H9 (cell line): Measurements from ENCODE around the gene IL1RAPL2. TPM values are rescaled to one million over a fixed set of nuclear protein-coding genes. Genes with fewer than 3 reads are reported as not detected.

ENCODE experiments used
- DNase-seq: peaks from one replicate; pipeline ENCODE4 v3.0.0-alpha.2; 2017
- H2AFZ ChIP-seq: one replicate; pipeline ENCODE4 v1.6.1; 2013; ENCODE audit warnings: mild to moderate bottlenecking, low read length, control low read depth, moderate library complexity
- H2AK5ac ChIP-seq: 2 replicates; pipeline ENCODE4 v1.6.1; 2013; ENCODE audit warnings: low read length, control low read depth, mixed read lengths; ENCODE audit not compliant: insufficient read length
- H2BK120ac ChIP-seq: one replicate; pipeline ENCODE4 v1.6.1; 2013; ENCODE audit warnings: low read depth, mild to moderate bottlenecking, low read length, control low read depth, inconsistent platforms; ENCODE audit not compliant: poor library complexity, severe bottlenecking
- H2BK12ac ChIP-seq: 2 replicates; pipeline ENCODE4 v1.6.1; 2013; ENCODE audit warnings: low read length, control low read depth, mixed read lengths, low read depth; ENCODE audit not compliant: insufficient read length
- H2BK15ac ChIP-seq: 2 replicates; pipeline ENCODE4 v1.6.1; 2013; ENCODE audit warnings: low read depth, low read length, control low read depth
- H2BK20ac ChIP-seq: one replicate; pipeline ENCODE4 v1.6.1; 2013; ENCODE audit warnings: low read depth, mild to moderate bottlenecking, low read length, control low read depth, inconsistent platforms; ENCODE audit not compliant: poor library complexity, severe bottlenecking
- H2BK5ac ChIP-seq: 2 replicates; pipeline ENCODE4 v1.6.1; 2013; ENCODE audit warnings: low read length, control low read depth, mixed read lengths; ENCODE audit not compliant: insufficient read length
- H3K14ac ChIP-seq: 2 replicates; pipeline ENCODE4 v1.6.1; 2013; ENCODE audit warnings: low read length, control low read depth; ENCODE audit not compliant: insufficient read depth
- H3K18ac ChIP-seq: 2 replicates; pipeline ENCODE4 v1.6.1; 2013; ENCODE audit warnings: low read depth, mild to moderate bottlenecking, mixed read lengths, low read length, control low read depth; ENCODE audit not compliant: insufficient read length
- H3K23ac ChIP-seq: 2 replicates; pipeline ENCODE4 v1.6.1; 2013; ENCODE audit warnings: low read length, control low read depth, mixed read lengths, low read depth; ENCODE audit not compliant: insufficient read length
- H3K23me2 ChIP-seq: 2 replicates; pipeline ENCODE4 v1.6.1; 2013; ENCODE audit warnings: low read depth, mild to moderate bottlenecking, mixed read lengths, low read length, control low read depth; ENCODE audit not compliant: insufficient read length, poor library complexity, severe bottlenecking
- H3K27ac ChIP-seq: 2 replicates; pipeline ENCODE4 v1.5.1; 2013; ENCODE audit warnings: low read length, control low read depth, mixed read lengths, low read depth; ENCODE audit not compliant: insufficient read length
- H3K27me3 ChIP-seq: 2 replicates; pipeline ENCODE4 v1.6.1; 2013; ENCODE audit warnings: low read length, control low read depth, inconsistent platforms; ENCODE audit not compliant: insufficient read depth
- H3K4ac ChIP-seq: 2 replicates; pipeline ENCODE4 v1.6.1; 2013; ENCODE audit warnings: low read depth, mild to moderate bottlenecking, control low read depth, inconsistent platforms, low read length, moderate library complexity
- H3K4me1 ChIP-seq: 2 replicates; pipeline ENCODE4 v1.6.1; 2013; ENCODE audit warnings: low read length, control low read depth, inconsistent platforms; ENCODE audit not compliant: insufficient read depth
- H3K4me2 ChIP-seq: 2 replicates; pipeline ENCODE4 v1.6.1; 2013; ENCODE audit warnings: low read length, control low read depth, mixed read lengths; ENCODE audit not compliant: insufficient read length, insufficient read depth
- H3K56ac ChIP-seq: 2 replicates; pipeline ENCODE4 v1.6.1; 2013; ENCODE audit warnings: low read depth, mild to moderate bottlenecking, mixed read lengths, low read length, control low read depth; ENCODE audit not compliant: insufficient read length
- H3K79me1 ChIP-seq: 2 replicates; pipeline ENCODE4 v1.6.1; 2013; ENCODE audit warnings: low read depth, mild to moderate bottlenecking, moderate library complexity, low read length, control low read depth, inconsistent platforms; ENCODE audit not compliant: insufficient read depth, poor library complexity, severe bottlenecking
- H3K79me2 ChIP-seq: 2 replicates; pipeline ENCODE4 v1.6.1; 2013; ENCODE audit warnings: low read length, control low read depth, inconsistent platforms; ENCODE audit not compliant: insufficient read depth
- H3K9ac ChIP-seq: 2 replicates; pipeline ENCODE4 v1.6.1; 2013; ENCODE audit warnings: low read length, control low read depth, mixed read lengths; ENCODE audit not compliant: insufficient read length; ENCODE audit errors: extremely low read depth
- H3K9me3 ChIP-seq: one replicate; pipeline ENCODE4 v1.6.1; 2013; ENCODE audit warnings: low read depth, low read length, inconsistent platforms; ENCODE audit not compliant: control insufficient read depth
- H3T11ph ChIP-seq: one replicate; pipeline ENCODE4 v1.6.1; 2013; ENCODE audit warnings: mild to moderate bottlenecking, low read length, control low read depth, inconsistent platforms
- H4K20me1 ChIP-seq: one replicate; pipeline ENCODE4 v1.6.1; 2013; ENCODE audit not compliant: control insufficient read depth, insufficient read length, insufficient read depth
- H4K5ac ChIP-seq: 2 replicates; pipeline ENCODE4 v1.6.1; 2013; ENCODE audit warnings: low read depth, mild to moderate bottlenecking, mixed read lengths, low read length, control low read depth; ENCODE audit not compliant: insufficient read length
- H4K8ac ChIP-seq: replicated peaks from 2 replicates; pipeline ENCODE4 v1.6.1; 2013; ENCODE audit warnings: low read length, control low read depth, mixed read lengths, low read depth; ENCODE audit not compliant: insufficient read length
- H4K91ac ChIP-seq: 2 replicates; pipeline ENCODE4 v1.6.1; 2013; ENCODE audit warnings: low read depth, mild to moderate bottlenecking, moderate library complexity, mixed read lengths, low read length, control low read depth; ENCODE audit not compliant: insufficient read length
- H3K27ac Mint-ChIP-seq, 3 experiments: 2 replicates in 2 of 3; 3 replicates in 1 of 3; pipeline ENCODE4 v1.8.0; 2020 to 2021; ENCODE audit warnings: mixed read lengths in 3 of 3, mild to moderate bottlenecking in 1 of 3, moderate library complexity in 1 of 3
- H3K27me3 Mint-ChIP-seq: 2 replicates; pipeline ENCODE4 v1.8.0; 2021; ENCODE audit warnings: low read depth, mild to moderate bottlenecking, moderate library complexity, mixed read lengths
- H3K36me3 Mint-ChIP-seq, 3 experiments: 2 replicates in 2 of 3; 3 replicates in 1 of 3; pipeline ENCODE4 v1.8.0; 2020 to 2021; ENCODE audit warnings: low read depth in 3 of 3, mixed read lengths in 3 of 3; ENCODE audit not compliant: insufficient read depth in 1 of 3
- H3K4me1 Mint-ChIP-seq, 2 experiments: 2 replicates each; pipeline ENCODE4 v1.8.0; 2020; ENCODE audit warnings: mixed read lengths in 2 of 2
- H3K4me3 Mint-ChIP-seq, 2 experiments: 2 replicates in 1 of 2; 3 replicates in 1 of 2; pipeline ENCODE4 v1.8.0; 2020 to 2021; ENCODE audit warnings: mild to moderate bottlenecking in 2 of 2, mixed read lengths in 2 of 2, moderate library complexity in 1 of 2
- H3K9me3 Mint-ChIP-seq, 2 experiments: 2 replicates in 1 of 2; 3 replicates in 1 of 2; pipeline ENCODE4 v1.8.0; 2020; ENCODE audit warnings: mild to moderate bottlenecking in 2 of 2, mixed read lengths in 2 of 2, moderate library complexity in 1 of 2
- WGBS: extraction: QIAGEN DNeasy Blood & Tissue Kit; methylation state at CpG from one replicate; pipeline ENCODE4 v1.1.7; 2013; ENCODE audit warnings: missing lambda C conversion rate, low lambda C conversion rate, mixed read lengths; ENCODE audit not compliant: insufficient read length; ENCODE audit errors: extremely low coverage; 5-methylcytosine and 5-hydroxymethylcytosine counted together
- total RNA-seq: library from RNA; stranded (reverse); gene quantifications from 2 replicates; pipeline ENCODE4 v1.2.1, GENCODE V29; 2021
- TF ChIP-seq, protein P1 (sequence below): fragments of 200-600 bp; sonication (generic); conservative IDR thresholded peaks from 3 replicates; pipeline ENCODE4 v1.8.0; 2021; ENCODE audit warnings: antibody characterized with exemption, mild to moderate bottlenecking

IL1RAPL2 gene
- total RNA-seq, 1 experiment from 2014 or later, result not detected

DNA sequence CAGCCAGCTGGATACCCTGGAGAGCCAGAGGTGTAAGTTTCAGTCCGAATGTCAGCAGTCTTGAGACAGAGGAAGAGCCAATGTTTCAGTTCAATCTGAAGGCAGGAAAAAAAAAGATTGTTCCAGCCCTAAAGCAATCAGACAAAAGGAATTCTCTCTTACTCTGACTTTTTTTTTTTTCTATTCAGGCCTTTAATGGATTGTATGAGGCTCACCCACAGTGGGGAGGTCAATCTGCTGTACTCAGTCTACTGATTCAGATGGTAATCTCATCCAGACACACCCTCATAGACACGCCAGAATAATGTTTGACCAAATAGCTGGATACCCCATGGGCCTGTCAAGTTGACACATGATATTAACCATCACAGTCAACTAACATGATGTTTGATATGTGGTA, 602.6 kb downstream of the IL1RAPL2 start:
- Histone ChIP-seq H3K23me2 (no peaks in the 10 kb centered on the region), H3K4me2 (no peak overlapping the region), H3K79me2 (no peaks in the 10 kb centered on the region), H2BK12ac (no peak overlapping the region), H3T11ph (no peak overlapping the region), H2BK5ac (no peak overlapping the region), H2BK20ac (no peak overlapping the region), H3K27ac (no peak overlapping the region), H2BK120ac (no peak overlapping the region), H2BK15ac (no peak overlapping the region), H2AK5ac (no peak overlapping the region), H3K56ac (no peak overlapping the region), H3K9ac (no peak overlapping the region), H3K4ac (no peak overlapping the region), H3K18ac (no peak overlapping the region), H3K27me3 (no peaks in the 10 kb centered on the region), H3K14ac (no peak overlapping the region), H4K5ac (no peak overlapping the region), H3K9me3 (no peaks in the 10 kb centered on the region), H4K8ac (no peak overlapping the region), H4K20me1 (no peaks in the 10 kb centered on the region), H3K4me1 (no peaks in the 10 kb centered on the region), H4K91ac (no peak overlapping the region), H2AFZ (no peak overlapping the region), H3K79me1 (no peaks in the 10 kb centered on the region), H3K23ac (no peak overlapping the region)
- no CpG with 5 or more reads among the region's 2 CpGs for WGBS
- Mint-ChIP-seq H3K9me3 (peaks cover 2 to 50% of the 10 kb centered on the region in 2 experiments; a peak in 3 of 5 replicates), H3K4me1 (peaks cover 0 to 6% of the 10 kb centered on the region in 2 experiments; a peak in 3 of 4 replicates), H3K27ac (no peak overlapping the region), H3K4me3 (no peak overlapping the region), H3K27me3 (no peaks in the 10 kb centered on the region), H3K36me3 (no peaks in the 10 kb centered on the region)
- TF ChIP-seq, protein P1, sequence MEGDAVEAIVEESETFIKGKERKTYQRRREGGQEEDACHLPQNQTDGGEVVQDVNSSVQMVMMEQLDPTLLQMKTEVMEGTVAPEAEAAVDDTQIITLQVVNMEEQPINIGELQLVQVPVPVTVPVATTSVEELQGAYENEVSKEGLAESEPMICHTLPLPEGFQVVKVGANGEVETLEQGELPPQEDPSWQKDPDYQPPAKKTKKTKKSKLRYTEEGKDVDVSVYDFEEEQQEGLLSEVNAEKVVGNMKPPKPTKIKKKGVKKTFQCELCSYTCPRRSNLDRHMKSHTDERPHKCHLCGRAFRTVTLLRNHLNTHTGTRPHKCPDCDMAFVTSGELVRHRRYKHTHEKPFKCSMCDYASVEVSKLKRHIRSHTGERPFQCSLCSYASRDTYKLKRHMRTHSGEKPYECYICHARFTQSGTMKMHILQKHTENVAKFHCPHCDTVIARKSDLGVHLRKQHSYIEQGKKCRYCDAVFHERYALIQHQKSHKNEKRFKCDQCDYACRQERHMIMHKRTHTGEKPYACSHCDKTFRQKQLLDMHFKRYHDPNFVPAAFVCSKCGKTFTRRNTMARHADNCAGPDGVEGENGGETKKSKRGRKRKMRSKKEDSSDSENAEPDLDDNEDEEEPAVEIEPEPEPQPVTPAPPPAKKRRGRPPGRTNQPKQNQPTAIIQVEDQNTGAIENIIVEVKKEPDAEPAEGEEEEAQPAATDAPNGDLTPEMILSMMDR, result no peak
- DNase-seq, result no peak
